Fibroblast of skin of right quadriceps (primary cell): ENCODE data around the gene GOSR1.
A peak's percentile ranks its signal among the peaks of the same experiment; 100 is the strongest.
"Not testable (repeated sequence)": the region's sequence is repeated elsewhere in the genome, so short reads cannot be mapped to it uniquely, and the experiment has no call there.

Experiments
- DNase-seq: peaks from one replicate; pipeline ENCODE4 v3.0.0-alpha.2; 2013

The GOSR1 gene

GRCh38 chr17:30549181-30549580, 72.0 kb downstream of the GOSR1 start:
- not testable (repeated sequence) for DNase-seq

- no peak for DNase-seq
These were observed 72.8 kb downstream of the GOSR1 start for GRCh38 chr17:30549864-30550511.

GRCh38 chr17:30550512-30551273, 73.5 kb downstream of the GOSR1 start:
- DNase-seq = no peak

GRCh38 chr17:30551274-30551995, 74.2 kb downstream of the GOSR1 start:
- not testable (repeated sequence) for DNase-seq

GRCh38 chr17:30551996-30552339, 74.8 kb downstream of the GOSR1 start:
- no peak for DNase-seq

- DNase-seq = no peak
These were observed 75.9 kb downstream of the GOSR1 start for GRCh38 chr17:30552994-30553566.

GRCh38 chr17:30553823-30554440, 76.7 kb downstream of the GOSR1 start:
- DNase-seq = not testable (repeated sequence)

GRCh38 chr17:30554839-30555751, 77.9 kb downstream of the GOSR1 start:
- peak; percentile 21 for DNase-seq

- DNase-seq = no peak
These were observed 78.7 kb downstream of the GOSR1 start for GRCh38 chr17:30555942-30556341.

- no peak for DNase-seq
These were observed 79.4 kb downstream of the GOSR1 start for GRCh38 chr17:30556374-30557332.

GRCh38 chr17:30557916-30558685, 80.9 kb downstream of the GOSR1 start:
- no peak for DNase-seq

- no peak for DNase-seq
These were observed 81.7 kb downstream of the GOSR1 start for GRCh38 chr17:30558686-30559545.

GRCh38 chr17:30559656-30560055, 82.4 kb downstream of the GOSR1 start:
- no peak for DNase-seq

- not testable (repeated sequence) for DNase-seq
These were observed 83.2 kb downstream of the GOSR1 start for GRCh38 chr17:30560117-30561026.

GRCh38 chr17:30561766-30562165, 84.6 kb downstream of the GOSR1 start:
- not testable (repeated sequence) for DNase-seq

- DNase-seq = not testable (repeated sequence)
These were observed 86.1 kb downstream of the GOSR1 start for GRCh38 chr17:30563131-30563904.

GRCh38 chr17:30563905-30564390, 86.7 kb downstream of the GOSR1 start:
- DNase-seq = not testable (repeated sequence)
